RWPE2 (cell line): ENCODE measurements around the gene PDLIM1.

Experiments
- ATAC-seq: fragments of 200-7000 bp; cut with Tn5 transposase; 3 replicates; pipeline ENCODE4 v1.9.1; 2021; ENCODE audit warnings: low read depth
- DNase-seq: peaks from one replicate; pipeline ENCODE4 v3.0.0-alpha.2; 2020; ENCODE audit warnings: low spot score
- H3K27ac ChIP-seq: fragments of 450-650 bp; 2 replicates; pipeline ENCODE4 v1.5.1; 2017; ENCODE audit warnings: mild to moderate bottlenecking; ENCODE audit not compliant: poor library complexity, severe bottlenecking
- H3K27me3 ChIP-seq: fragments of 250-450 bp; sonication (Bioruptor Pico); 2 replicates; pipeline ENCODE4 v1.5.1; 2021; ENCODE audit warnings: mild to moderate bottlenecking, moderate library complexity; ENCODE audit not compliant: insufficient read depth, poor library complexity, severe bottlenecking
- H3K36me3 ChIP-seq: fragments of 250-450 bp; sonication (Bioruptor Pico); 2 replicates; pipeline ENCODE4 v1.5.1; 2020; ENCODE audit warnings: low read depth, mild to moderate bottlenecking, moderate library complexity
- H3K4me1 ChIP-seq: fragments of 250-450 bp; sonication (Bioruptor Pico); 2 replicates; pipeline ENCODE4 v1.5.1; 2021; ENCODE audit warnings: mild to moderate bottlenecking, moderate library complexity; ENCODE audit not compliant: insufficient read depth, poor library complexity, severe bottlenecking
- H3K4me3 ChIP-seq: fragments of 250-450 bp; sonication (Bioruptor Pico); 2 replicates; pipeline ENCODE4 v1.5.1; 2021; ENCODE audit warnings: mild to moderate bottlenecking, moderate library complexity; ENCODE audit not compliant: severe bottlenecking
- H3K9me3 ChIP-seq: fragments of 250-450 bp; sonication (Bioruptor Pico); 2 replicates; pipeline ENCODE4 v1.5.1; 2021; ENCODE audit warnings: mild to moderate bottlenecking, moderate library complexity; ENCODE audit not compliant: severe bottlenecking
- TF ChIP-seq, protein P1 (sequence below): fragments of 450-650 bp; IDR thresholded peaks from one replicate; pipeline ENCODE4 v1.5.1; 2017; ENCODE audit warnings: mild to moderate bottlenecking, moderate library complexity; ENCODE audit not compliant: poor library complexity, severe bottlenecking

Gene PDLIM1

GRCh38 chr10:95265572-95265971 lies 25.2 kb downstream of the PDLIM1 start:
- H3K9me3 ChIP-seq: no peaks in the 10 kb centered on the region
- H3K4me3 ChIP-seq: no peak overlapping the region
- H3K36me3 ChIP-seq: peaks cover 89% of the 10 kb centered on the region
- DNase-seq (no peak), ATAC-seq (no peak)
- H3K27me3 ChIP-seq: no peaks in the 10 kb centered on the region
- H3K4me1 ChIP-seq: peaks cover 56% of the 10 kb centered on the region
- TF ChIP-seq, protein P1, sequence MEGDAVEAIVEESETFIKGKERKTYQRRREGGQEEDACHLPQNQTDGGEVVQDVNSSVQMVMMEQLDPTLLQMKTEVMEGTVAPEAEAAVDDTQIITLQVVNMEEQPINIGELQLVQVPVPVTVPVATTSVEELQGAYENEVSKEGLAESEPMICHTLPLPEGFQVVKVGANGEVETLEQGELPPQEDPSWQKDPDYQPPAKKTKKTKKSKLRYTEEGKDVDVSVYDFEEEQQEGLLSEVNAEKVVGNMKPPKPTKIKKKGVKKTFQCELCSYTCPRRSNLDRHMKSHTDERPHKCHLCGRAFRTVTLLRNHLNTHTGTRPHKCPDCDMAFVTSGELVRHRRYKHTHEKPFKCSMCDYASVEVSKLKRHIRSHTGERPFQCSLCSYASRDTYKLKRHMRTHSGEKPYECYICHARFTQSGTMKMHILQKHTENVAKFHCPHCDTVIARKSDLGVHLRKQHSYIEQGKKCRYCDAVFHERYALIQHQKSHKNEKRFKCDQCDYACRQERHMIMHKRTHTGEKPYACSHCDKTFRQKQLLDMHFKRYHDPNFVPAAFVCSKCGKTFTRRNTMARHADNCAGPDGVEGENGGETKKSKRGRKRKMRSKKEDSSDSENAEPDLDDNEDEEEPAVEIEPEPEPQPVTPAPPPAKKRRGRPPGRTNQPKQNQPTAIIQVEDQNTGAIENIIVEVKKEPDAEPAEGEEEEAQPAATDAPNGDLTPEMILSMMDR: no peak
- peak overlapping the region; percentile 94 for H3K27ac ChIP-seq

DNA sequence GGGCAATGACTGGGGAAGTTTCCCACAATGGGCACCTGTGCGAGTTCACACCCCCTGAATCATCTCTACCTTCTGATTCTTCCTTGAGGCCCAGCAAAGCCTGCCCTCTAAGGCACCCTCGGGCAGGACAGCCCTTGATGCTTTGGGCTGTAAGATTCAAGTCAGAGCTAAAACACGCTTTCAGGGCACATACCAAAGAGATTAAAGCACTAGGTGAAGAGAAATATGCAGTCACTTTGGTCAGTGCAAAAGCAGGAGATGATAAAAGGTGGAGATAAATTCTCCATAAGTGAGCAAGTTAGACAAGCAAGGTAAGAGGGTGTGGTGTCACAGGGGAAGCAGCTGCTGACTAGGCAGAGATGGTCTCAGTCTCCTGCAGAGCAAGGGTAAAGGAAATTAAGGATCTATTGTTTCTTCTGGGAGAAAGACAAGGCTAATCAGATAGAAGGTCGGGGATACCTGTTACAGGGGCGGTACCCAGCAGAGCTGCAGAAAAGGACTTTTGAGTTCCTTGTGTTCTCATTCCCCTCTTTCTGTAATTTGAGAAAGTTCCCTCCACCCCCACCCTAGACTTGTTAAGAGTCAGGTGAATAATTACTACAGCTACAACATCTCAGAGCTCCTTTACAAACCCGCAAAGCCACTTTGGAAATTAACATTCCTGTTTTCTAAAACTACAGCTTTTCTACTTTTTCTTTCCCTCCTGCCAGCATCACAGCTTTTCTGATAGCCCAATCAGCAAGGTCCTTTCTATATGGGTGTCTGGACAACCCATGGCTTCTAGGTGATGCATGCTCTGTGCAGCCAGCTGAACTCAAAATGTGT lies 26.4 kb downstream of the PDLIM1 start:
- Histone ChIP-seq H3K36me3 (peaks cover 92% of the 10 kb centered on the region), H3K27me3 (no peaks in the 10 kb centered on the region), H3K9me3 (no peaks in the 10 kb centered on the region), H3K4me3 (no peak overlapping the region), H3K4me1 (peaks cover 64% of the 10 kb centered on the region), H3K27ac (peak overlapping the region; percentile 94)
- peak; percentile 66 for ATAC-seq
- TF ChIP-seq, protein P1: no peak
- no peak for DNase-seq

- Histone ChIP-seq H3K27me3 (no peaks in the 10 kb centered on the region), H3K27ac (peak overlapping the region; percentile 94), H3K4me1 (peaks cover 64% of the 10 kb centered on the region), H3K4me3 (no peak overlapping the region), H3K36me3 (peaks cover 94% of the 10 kb centered on the region), H3K9me3 (no peaks in the 10 kb centered on the region)
- DNase-seq (no peak), ATAC-seq (no peak)
- TF ChIP-seq, protein P1: no peak
These were observed 27.0 kb downstream of the PDLIM1 start for GRCh38 chr10:95263864-95264226.

DNA sequence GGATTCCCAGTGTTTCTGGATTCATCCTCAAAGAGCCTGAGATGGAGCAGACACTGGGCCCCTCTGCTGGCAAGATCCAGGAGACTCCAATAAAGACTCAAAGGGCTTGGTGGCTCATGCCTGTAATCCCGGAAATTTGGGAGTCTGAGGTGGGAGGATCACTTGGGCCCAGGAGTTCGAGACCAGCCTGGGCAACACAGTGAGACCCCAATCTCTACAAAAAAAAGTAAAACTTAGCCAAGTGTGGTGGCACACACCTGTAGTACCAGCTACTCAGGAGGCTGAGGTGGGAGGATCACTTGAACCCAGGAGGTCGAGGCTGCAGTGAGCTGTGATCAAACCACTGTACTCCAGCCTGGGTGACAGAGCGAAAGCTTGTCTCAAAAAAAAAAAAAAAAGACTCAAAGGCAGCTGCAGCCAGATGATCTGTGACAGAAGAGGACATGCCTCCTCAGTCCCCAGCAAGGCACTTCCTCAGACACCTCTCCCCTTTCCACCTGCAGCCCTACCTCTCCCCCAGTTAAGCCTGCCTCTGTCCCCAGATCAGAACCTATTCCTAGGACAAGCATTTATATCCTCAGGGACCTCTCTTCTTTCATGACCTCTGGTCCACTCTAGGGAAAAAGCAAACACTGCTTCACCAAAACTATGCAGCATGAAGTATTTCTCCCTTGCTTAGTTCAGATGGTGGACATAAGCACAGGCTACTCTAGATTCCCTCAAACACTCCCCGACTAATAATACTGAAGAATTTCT lies 27.9 kb downstream of the PDLIM1 start:
- peaks cover 61% of the 10 kb centered on the region for H3K4me1 ChIP-seq
- TF ChIP-seq, protein P1: no peak
- ATAC-seq (no peak), DNase-seq (no peak)
- H3K9me3 ChIP-seq: no peaks in the 10 kb centered on the region
- H3K27ac ChIP-seq: peak overlapping the region; percentile 94
- no peaks in the 10 kb centered on the region for H3K27me3 ChIP-seq
- H3K4me3 ChIP-seq: no peak overlapping the region
- H3K36me3 ChIP-seq: peaks cover 94% of the 10 kb centered on the region
